Aorta (tissue), 5 donors: ENCODE measurements around the gene CAMSAP2. TPM values are rescaled to one million over a fixed set of nuclear protein-coding genes. Genes with fewer than 3 reads are reported as not detected.
A peak's percentile ranks its signal among the peaks of the same experiment; 100 is the strongest.

Experiments
- ATAC-seq: fragments of 200-7000 bp; cut with Tn5 transposase; one replicate; pipeline ENCODE4 v1.9.1; 2022; ENCODE audit warnings: moderate library complexity; ENCODE audit not compliant: low FRiP score
- DNase-seq, 2 donors: peaks; one replicate each; pipeline ENCODE4 v3.0.0-alpha.2; 2020
- H3K27ac ChIP-seq, 2 donors: one replicate each; pipeline ENCODE4 v1.5.1; 2013; ENCODE audit warnings: low read length in 2 of 2, mild to moderate bottlenecking in 2 of 2, moderate library complexity in 2 of 2, control low read depth in 1 of 2, inconsistent platforms in 1 of 2, low read depth in 1 of 2
- H3K27me3 ChIP-seq, 2 donors: one replicate each; pipeline ENCODE4 v1.6.1; 2013; ENCODE audit warnings: control low read depth in 1 of 2, low read length in 1 of 2, mild to moderate bottlenecking in 1 of 2, moderate library complexity in 1 of 2; ENCODE audit not compliant: insufficient read depth in 2 of 2, control insufficient read depth in 1 of 2
- H3K36me3 ChIP-seq, 2 donors: one replicate each; pipeline ENCODE4 v1.6.1; 2013; ENCODE audit warnings: control low read depth in 1 of 2, low read length in 1 of 2, mild to moderate bottlenecking in 1 of 2; ENCODE audit not compliant: insufficient read depth in 2 of 2, control insufficient read depth in 1 of 2
- H3K4me1 ChIP-seq, 2 donors: one replicate each; pipeline ENCODE4 v1.6.1; 2013; ENCODE audit warnings: low read length in 2 of 2, control low read depth in 1 of 2, mild to moderate bottlenecking in 1 of 2, moderate library complexity in 1 of 2; ENCODE audit not compliant: insufficient read depth in 2 of 2, control insufficient read depth in 1 of 2
- H3K4me3 ChIP-seq, 2 donors: one replicate each; pipeline ENCODE4 v1.5.1; 2013; ENCODE audit warnings: low read length in 2 of 2, control low read depth in 1 of 2, mild to moderate bottlenecking in 1 of 2
- H3K9me3 ChIP-seq: one replicate; pipeline ENCODE4 v1.6.1; 2013; ENCODE audit warnings: mild to moderate bottlenecking, low read length; ENCODE audit not compliant: control insufficient read depth
- WGBS, 2 donors: extraction: QIAGEN DNeasy Blood & Tissue Kit; methylation state at CpG; one replicate each; pipeline ENCODE4 v1.1.7; 2013; 5-methylcytosine and 5-hydroxymethylcytosine counted together
- intact Hi-C, 2 donors: fragments of 100-400 bp; cut with DNase I; formaldehyde crosslinking; loops; one replicate each; pipeline versions ENCODE4 v1.14.2 to v1.15.0; 2022
- polyA plus RNA-seq, 2 donors: library from polyadenylated mRNA; stranded (reverse); fragments of 200-250 nt; gene quantifications; one replicate each; pipeline ENCODE4 v1.2.3, GENCODE V29; 2013
- total RNA-seq, 2 donors: library from RNA; stranded (reverse); fragmentation: NEBNext Ultra II Directional; extraction: Animal tissue kit (Norgen Biotek cat#: 25700); gene quantifications; one replicate each; pipeline ENCODE4 v1.2.1, GENCODE V29; 2021
- donor health status: healthy with polysubstance abuse.
- donor health status: Bipolar disorder and iron deficiency.
- donor health status: DM: no; HTN: no; CAD: no.
- donor health status: DM: no; HTN: no; CAD: no.
- donor health status: DM: yes; HTN: yes; CAD: no.

Gene CAMSAP2
- total and polyA plus RNA-seq, 4 donors = 10.1 to 51.9 (median 31.9) TPM

DNA sequence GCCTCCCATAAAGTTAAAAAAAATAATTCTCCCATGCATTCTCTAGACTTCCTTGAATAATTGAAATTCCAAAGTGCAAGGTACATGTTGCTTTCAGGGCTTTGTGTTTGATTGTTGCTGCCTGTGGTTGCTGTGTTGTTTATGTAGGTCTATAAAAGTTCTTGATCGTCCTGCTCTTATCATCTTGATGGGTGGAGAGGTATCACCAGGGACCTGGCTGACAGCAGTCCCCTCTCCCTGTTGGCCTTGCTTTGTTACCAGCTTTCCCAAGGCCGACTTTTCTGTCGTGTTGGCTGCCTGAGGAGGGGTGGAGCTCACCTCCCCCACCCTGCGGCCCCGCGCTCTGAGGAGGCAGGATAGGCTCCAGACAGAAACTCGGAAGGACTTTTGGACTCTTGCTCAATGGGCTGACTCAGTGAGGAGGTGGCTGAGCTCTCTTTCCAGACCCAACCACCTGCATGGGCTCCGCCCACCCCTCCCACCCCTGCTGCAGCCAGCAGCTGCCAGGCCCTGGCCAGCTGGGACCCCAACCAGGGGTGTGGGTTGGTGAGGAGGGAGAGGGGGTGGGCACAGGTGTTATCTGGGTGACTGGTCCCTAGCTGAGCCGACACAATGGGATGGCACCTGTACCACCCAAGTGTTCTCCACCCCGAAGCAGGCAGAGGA lies 158.0 kb downstream of the CAMSAP2 start:
- Histone ChIP-seq H3K27me3 (no peaks in the 10 kb centered on the region), H3K4me1 (no peaks in the 10 kb centered on the region), H3K4me3 (no peak overlapping the region), H3K27ac (no peak overlapping the region), H3K9me3 (no peaks in the 10 kb centered on the region), H3K36me3 (no peaks in the 10 kb centered on the region)
- whole genome bisulfite sequencing, 2 donors = 80 to 84% methylated on average over 10 of the region's 10 CpGs
- intact Hi-C loops = no loop called here
- ATAC-seq (no peak), DNase-seq (peak in 1 of 2 donors; percentile 43)

DNA sequence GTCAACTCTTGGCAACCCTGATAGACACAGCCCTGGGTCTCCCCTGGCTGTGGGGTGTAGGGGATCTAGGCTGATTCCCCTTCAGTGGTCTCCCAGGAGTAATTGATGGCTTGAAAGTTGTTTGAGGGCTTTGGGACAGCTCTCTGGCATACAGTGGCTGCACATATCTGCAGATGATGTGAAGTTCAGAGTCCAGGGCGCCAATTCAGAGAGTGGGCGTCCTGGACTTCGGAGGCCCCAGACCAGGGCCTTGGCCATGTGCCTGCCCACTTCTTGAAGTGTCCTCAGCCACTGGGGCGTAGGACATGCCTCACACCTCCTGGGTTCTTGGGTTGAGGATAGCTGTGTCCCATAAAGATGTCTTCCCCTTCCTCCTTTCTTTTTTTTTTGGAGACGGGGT lies 158.6 kb downstream of the CAMSAP2 start:
- H3K36me3 ChIP-seq = no peaks in the 10 kb centered on the region
- H3K27ac ChIP-seq = no peak overlapping the region
- no peaks in the 10 kb centered on the region for H3K9me3 ChIP-seq
- intact Hi-C loops = no loop called here
- ATAC-seq (no peak), DNase-seq (no peak)
- no peak overlapping the region for H3K4me3 ChIP-seq
- H3K27me3 ChIP-seq = no peaks in the 10 kb centered on the region
- no peaks in the 10 kb centered on the region for H3K4me1 ChIP-seq
- WGBS, 2 donors = 95 to 96% methylated on average over 5 of the region's 5 CpGs

DNA sequence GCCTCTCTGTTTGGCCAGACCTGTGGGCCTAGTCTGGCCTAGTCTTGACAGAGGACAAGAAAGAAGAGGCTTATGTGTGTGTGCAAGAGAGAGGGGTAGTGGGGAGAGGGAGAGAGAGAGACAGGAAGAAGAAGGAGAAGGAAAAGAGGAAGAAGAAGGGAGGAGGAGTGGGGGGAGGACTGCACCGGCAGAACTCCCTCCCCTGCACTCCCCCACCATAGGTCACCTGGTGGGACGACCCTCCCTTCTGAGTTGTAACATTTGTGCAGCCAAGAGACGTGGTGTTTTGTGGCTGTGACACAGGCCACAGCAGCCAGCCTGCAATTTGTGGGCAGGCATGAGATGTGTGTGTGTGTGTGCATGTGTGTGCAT lies 160.3 kb downstream of the CAMSAP2 start:
- ATAC-seq (no peak), DNase-seq (no peak)
- Histone ChIP-seq H3K27ac (no peak overlapping the region), H3K27me3 (no peaks in the 10 kb centered on the region), H3K4me3 (no peak overlapping the region), H3K9me3 (no peaks in the 10 kb centered on the region), H3K36me3 (no peaks in the 10 kb centered on the region), H3K4me1 (no peaks in the 10 kb centered on the region)
- 66 to 74% methylated on average over 3 of the region's 3 CpGs for WGBS, 2 donors
- intact Hi-C loops = no loop called here

DNA sequence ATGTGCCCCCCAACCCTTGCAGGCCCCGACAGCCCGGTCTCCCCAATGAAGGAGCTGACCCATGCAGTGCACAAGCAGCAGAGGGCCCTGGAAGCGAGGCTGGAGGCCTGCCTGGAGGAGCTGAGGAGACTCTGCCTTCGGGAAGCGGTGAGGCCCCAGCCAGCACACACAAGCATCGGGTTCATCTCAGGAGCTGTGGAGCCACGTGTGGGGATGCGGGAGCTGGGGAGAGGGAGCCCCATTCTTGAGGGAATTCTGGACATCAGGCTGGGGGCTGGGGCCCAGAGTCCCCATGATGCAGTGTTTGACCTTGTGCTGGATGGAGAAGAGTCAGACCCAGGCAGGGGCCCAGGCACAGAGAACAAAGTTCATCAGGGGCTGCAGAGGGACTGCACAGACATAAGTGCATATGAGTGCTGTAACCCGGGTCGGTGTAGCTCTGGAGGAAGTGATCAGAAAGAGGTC lies 160.8 kb downstream of the CAMSAP2 start:
- WGBS, 2 donors = 96% methylated on average over 10 of the region's 10 CpGs
- no peaks in the 10 kb centered on the region for H3K4me1 ChIP-seq
- no peak for ATAC-seq
- H3K9me3 ChIP-seq = no peaks in the 10 kb centered on the region
- H3K36me3 ChIP-seq = no peaks in the 10 kb centered on the region
- intact Hi-C loops = no loop called here
- no peak overlapping the region for H3K27ac ChIP-seq
- no peaks in the 10 kb centered on the region for H3K27me3 ChIP-seq
- no peak overlapping the region for H3K4me3 ChIP-seq
- DNase-seq = peak in 1 of 2 donors; percentile 24

DNA sequence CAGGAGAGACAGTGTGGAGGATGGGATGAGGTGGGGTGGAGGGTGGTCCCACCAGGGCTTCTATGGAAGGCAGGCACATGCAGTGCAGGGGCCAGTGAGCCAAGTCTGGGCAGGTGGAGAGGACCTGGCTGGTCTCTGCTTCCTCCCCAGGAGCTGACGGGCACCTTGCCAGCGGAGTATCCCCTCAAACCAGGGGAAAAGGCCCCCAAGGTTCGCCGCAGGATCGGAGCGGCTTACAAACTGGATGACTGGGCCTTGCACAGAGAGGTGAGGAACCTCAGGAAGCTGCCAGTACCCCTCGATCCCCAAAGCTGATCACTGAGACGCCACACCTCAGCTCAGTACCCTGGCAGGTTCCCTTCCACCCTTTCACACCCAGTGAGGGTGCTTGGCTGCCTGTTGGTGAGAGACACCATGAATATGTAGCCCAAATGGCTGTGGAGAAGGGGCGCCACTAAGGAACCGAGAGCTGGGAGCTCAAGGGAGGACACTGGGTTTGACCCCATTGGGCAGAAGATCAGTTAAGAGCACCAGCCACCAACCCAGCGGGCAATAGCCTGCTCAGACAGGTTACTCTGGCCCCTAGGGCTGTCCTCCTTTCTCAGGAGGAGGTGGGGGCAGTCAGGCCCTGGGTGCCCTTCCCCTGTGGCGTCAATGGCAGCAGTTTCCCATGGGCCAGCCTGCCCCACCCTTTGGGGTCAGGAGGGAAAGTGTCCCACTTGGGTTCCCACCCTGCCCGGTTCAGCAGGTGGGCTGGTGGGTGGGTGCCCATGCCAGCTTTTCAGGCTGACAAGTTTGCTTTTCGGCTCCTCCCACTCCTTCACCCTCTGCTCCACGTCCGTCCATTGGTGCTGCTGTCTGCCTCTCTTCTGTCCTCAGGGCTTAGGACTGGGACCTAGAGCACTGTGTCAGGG lies 161.5 kb downstream of the CAMSAP2 start:
- Histone ChIP-seq H3K4me1 (no peaks in the 10 kb centered on the region), H3K27me3 (no peaks in the 10 kb centered on the region), H3K36me3 (no peaks in the 10 kb centered on the region), H3K27ac (no peak overlapping the region), H3K9me3 (no peaks in the 10 kb centered on the region), H3K4me3 (no peak overlapping the region)
- intact Hi-C loops = no loop called here
- ATAC-seq (no peak), DNase-seq (peak in 1 of 2 donors; percentile 36)
- 93 to 94% methylated on average over 16 of the region's 16 CpGs for WGBS, 2 donors

DNA sequence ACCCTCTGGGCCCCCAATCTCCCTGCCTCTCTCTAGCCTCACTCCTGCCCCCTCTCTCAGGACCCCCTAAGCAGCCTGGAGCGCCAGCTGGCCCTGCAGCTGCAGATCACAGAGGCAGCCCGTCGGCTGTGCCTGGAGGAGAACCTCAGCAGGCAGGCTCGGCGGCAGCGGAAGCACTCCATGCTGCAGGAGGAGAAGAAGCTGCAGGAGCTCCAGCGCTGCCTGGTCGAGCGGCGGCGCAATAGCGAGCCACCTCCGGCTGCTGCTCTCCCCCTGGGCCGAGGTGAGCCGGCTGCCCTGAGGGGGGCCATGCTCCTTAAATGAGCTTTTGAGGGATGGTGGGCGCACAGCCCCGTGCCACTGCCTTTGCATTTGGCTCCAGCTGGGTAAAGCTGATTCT lies 162.2 kb downstream of the CAMSAP2 start:
- H3K4me3 ChIP-seq = no peak overlapping the region
- intact Hi-C loops = no loop called here
- ATAC-seq (no peak), DNase-seq (peak in 1 of 2 donors; percentile 22)
- no peaks in the 10 kb centered on the region for H3K4me1 ChIP-seq
- H3K9me3 ChIP-seq = no peaks in the 10 kb centered on the region
- H3K27me3 ChIP-seq = no peaks in the 10 kb centered on the region
- no peaks in the 10 kb centered on the region for H3K36me3 ChIP-seq
- no peak overlapping the region for H3K27ac ChIP-seq
- WGBS, 2 donors = 94 to 95% methylated on average over 17 of the region's 17 CpGs

DNA sequence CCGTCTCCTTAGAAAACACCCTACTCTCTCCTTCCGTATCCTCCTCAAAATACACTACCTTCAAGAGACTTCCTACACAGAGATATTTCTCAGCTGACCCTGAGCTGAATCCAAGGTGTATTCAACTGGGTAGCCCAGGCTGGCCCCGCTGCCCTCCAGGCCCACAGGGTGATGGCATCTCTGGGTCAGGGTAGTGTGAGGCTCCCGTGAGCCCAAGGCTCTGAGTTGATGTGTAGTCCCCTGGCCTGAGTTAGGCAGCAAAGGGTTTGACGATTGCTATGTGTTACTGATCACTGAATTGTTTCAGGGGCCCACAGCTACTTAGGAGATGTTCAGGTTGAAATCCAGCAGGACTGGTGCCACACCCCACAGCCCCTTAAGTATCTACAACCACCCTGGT lies 162.7 kb downstream of the CAMSAP2 start:
- Histone ChIP-seq H3K27me3 (no peaks in the 10 kb centered on the region), H3K4me1 (no peaks in the 10 kb centered on the region), H3K27ac (no peak overlapping the region), H3K36me3 (no peaks in the 10 kb centered on the region), H3K4me3 (no peak overlapping the region), H3K9me3 (no peaks in the 10 kb centered on the region)
- intact Hi-C loops = no loop called here
- DNase-seq = no peak
- ATAC-seq = no peak
- WGBS, 2 donors = 95 to 96% methylated on average over 5 of the region's 5 CpGs

DNA sequence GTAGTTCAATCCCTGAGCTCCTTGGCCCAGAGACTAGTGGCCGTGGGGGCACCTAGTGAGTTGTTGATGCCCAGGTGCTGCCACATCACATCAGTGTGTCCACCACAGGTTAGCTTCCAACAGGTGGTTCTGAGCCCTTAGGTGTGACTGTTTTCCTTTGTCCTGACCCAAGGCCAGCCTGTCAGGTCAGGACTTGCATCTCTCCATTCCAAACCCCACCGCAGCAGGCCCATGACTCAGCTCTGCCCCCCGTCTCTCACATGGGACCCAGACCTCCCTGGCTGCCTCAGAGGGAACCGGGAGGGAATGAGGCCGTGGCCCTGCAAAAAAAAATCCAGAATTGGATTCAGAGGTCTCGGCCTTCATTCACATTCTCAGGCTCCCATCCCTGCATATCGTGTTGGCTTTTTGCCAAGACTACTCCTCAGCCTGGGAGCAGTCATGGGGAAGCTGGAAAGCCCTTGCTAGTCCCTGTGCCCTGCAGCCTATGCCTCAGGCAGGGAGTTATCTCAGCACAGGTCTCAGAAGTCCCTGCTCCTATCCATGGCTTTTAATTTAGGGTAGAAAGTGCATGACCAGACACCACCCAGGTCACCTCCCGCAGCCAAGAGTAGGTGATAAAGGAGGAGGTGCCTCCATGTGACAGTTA lies 163.2 kb downstream of the CAMSAP2 start:
- Histone ChIP-seq H3K9me3 (no peaks in the 10 kb centered on the region), H3K4me3 (no peak overlapping the region), H3K4me1 (no peaks in the 10 kb centered on the region), H3K27me3 (no peaks in the 10 kb centered on the region), H3K27ac (no peak overlapping the region), H3K36me3 (no peaks in the 10 kb centered on the region)
- ATAC-seq (no peak), DNase-seq (peak in 1 of 2 donors; percentile 23)
- WGBS, 2 donors = 76 to 84% methylated on average over 8 of the region's 8 CpGs
- intact Hi-C loops = no loop called here
